Measurements from ENCODE around the gene PROX1.
A peak's percentile ranks its signal among the peaks of the same experiment; 100 is the strongest.

PROX1 gene

DNA sequence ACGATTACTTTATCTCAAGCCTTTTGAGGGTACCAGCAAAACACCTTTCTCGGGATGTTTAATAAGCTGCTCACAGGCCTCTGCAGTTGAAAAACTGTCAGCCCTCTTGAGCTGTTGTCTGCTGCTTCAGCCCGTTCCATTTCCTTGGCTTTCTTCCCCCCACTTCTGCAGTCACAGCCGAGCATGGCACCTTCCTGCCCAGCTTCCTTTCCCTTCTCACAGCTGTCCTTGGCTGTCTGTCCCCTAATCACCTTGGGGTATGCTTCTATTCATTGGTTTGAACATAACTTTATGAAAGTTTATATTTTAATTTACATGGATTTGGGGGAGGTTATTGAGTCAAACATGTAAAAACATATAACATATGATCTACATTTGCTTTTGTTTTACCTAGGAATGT, 6.9 kb upstream of the PROX1 start:
- DNase-seq (ENCODE audit: low spot score) = no peak

DNA sequence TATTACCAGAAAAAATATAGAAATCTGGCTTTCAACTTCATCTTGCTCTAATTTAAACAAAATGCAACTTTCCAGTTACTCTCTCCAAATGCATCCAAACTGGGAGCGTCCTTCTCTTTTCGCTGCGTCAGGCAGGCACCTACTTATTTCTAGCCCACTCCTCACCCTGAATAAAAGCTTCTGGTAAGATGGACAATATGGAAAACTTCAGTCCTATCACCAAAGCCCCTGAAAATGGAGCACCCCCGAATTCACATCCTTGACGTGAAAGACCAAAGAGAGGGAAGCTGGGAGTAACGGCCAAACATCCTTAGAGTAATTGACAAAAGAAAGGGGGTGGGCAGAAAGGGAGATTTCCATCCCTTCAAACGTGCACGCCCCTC, 5.5 kb upstream of the PROX1 start:
- no peak for DNase-seq (ENCODE audit: low spot score)

DNA sequence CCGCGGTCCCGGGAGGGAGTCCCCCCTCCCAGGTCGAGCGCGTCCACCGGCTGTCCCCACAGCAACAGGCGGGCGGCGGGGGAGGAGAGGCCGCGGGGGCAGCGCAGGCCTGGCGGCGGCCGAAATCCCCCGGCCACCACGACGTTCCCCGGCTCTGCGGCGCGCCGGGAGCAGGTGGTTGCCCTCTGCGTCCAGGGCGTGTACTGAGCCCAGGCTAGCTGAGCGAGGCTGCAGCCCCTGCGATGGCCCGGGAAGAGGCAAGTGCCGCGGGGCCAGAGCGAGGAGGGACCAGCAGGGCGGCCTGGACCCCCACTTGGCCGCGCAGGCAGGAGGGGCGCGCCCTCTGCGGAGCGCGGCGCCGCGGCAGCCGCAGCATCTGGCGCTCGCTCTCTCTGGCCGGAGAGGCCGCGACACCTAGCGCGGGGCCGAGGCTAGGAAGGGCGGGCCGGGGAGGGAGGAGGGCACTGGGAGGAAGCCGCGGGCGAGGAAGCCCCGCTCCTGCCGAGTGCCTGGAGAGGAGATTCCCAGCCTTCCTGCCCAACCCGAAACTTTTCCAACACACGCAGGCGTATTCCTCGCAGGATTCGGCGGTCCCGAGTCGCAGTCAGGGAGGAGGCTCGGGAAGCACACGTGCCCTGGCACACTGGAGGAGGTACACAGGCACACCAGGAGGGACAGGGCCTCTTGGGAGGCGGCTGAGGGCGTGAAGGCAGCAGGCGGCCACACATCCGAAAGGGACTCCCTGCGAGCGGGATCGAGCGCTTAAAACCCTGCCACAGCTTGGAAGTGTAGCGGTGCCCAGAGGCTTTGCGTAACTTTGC, 4.9 kb upstream of the PROX1 start:
- no peak for DNase-seq (ENCODE audit: low spot score)

DNA sequence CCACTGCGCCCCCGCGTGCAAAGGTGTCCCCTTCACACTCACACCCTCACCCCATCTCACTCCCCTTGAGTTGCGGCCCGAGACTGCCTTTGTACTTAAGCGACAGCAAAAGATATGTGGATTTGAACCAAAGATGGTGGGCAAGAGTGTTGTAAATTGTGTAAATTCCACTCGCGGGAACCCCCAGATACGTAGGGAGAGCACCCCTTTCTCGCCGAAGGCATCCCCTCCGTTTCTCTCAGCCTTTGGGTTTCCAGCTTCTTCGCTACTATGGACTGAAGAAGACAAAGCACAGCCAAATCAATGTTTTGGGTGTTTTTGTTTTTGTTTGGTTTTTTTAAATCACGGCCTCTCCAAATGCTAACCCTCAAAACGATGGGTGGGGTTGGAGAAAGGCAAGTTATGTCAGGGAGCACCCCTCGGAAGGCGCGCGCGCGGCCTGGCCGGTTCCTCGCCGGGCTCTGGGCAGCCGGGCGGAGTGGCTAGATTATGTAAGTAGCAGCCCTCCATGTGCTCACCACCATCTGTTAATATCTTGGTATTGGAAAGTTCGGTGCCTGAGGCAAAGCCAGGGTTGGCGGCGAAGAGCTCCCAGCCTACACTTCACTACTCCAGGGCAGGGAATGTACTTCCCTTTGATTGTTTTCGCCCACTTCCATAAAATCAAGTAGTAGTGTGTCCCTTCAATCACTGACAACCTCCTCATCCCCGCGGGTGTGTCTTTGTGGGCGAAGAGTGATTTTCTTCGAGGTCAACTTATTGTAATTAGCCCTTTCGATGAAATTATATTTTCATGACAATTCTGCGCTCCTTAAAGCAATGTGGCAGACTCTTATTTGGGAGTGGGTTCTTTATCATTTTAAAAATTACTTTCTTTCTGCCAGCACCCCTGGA, 4.0 kb upstream of the PROX1 start:
- DNase-seq (ENCODE audit: low spot score) = no peak

DNA sequence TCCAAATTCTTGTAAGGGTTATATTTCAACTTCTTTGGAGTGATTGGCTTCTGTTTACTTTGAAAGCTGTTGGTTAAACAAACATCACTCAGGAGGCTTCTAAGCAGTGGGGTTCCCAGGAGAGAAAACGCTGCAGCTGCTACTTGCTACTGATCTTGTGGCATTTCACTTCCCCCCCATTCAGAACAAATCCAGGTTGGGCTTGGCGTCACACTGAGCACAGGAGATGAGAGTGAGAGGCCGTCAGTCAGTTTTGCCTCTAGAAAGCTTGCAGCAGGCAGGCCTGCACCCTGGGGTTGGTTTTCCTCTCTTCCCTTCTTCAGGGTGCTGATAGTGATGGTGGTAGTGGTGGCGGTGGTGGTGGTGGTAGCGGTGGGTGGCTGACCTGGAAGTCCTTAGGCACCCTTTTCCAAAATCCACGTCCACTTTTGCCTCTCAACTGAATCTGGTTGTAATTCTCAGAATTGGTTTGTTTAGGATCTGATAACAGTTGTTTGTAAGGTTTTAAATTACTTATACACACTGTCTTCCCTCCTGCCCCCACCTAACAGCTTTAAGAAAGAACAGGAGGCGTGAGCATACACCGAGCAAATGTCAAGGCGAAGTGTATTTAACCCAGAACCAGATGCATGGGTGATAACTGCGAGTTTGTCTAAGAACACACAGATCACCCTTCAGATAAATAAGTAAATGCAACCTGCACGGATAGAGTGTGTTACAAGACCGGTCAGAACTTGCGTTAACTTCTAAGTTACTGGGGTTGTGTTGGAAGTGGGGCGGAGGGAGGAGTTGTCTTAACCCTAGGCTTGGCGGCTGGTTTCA, 3.2 kb upstream of the PROX1 start:
- no peak for DNase-seq (ENCODE audit: low spot score)

DNA sequence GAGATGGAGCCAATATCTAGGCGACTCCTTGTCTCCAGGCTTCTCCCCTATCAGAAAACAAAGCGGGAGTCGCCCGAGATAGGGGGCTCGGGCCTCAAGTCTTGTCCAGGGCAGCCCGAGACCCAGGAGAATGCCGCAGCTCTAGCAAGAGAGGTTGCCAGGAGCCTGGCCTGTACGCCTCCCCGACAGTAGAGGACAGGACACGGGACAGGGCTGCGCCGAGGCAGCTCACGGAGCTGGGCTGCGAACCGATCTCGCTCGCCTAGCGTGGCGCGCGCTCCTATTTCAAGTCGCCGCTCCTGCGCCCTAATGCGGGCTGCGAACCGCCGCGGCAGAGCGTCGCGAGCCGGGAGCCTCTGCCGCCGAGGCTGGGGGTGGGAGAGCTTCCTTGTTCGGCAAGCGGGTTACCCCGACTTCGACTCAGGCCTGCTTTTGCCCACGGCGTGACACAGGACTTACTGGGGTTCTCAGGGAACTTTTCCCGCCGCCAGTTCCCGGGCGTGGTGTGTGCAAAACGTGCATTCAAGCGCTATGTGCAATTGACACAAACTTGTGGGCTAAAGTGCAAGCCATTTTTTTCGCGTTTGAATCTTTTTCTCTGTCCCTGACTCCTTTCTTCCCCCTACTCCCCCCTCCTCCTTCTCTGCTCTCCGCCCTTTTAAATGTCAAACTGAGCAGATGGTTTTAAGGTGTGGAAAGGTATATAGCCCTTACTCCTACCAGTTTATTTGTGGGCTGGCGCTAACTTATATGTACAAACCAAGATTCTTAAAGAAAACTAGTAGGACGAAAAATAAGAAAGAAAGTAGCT, 2.4 kb upstream of the PROX1 start:
- no peak for DNase-seq (ENCODE audit: low spot score)

DNA sequence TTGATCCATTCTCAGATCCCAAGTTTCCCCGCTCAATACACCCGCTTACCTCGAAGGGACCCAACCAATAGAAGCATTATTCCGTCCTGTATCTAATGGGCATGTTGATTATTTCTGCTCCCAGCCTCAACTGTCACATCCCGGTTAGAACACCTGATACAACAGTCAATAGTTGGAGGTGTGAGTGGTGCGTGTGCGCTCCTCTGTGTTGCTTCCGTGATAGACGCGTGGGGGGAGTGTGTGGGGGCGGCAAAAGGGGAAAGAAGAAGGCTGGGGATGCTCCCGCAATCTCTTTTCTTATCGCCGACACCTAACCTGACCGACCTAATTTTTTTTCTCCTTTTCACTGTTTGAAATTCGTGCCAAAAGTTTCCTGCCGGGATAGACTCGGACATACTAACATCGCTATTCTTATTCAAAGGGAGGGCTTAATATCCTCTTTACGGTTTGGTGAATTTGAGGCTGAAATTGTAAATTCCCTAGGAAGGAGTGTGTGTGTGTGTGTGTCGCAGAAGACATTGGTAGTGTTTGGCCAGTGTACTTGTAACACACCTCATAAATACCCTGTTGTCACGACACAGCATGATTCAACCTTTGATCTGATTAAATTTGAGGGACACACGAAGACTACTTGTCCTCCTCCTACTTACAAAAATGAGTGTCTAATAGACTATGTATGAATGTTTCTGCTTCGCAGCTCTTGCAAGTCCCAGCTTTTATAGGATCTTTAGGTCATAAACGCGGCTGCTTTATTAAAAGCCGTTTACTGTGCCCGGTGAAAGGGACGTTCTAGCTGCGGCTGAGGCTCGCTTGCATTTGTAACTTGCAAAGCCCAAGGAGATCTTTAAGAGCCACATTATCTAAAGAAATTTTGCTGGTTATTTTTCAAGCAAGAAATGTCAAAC, 1.5 kb upstream of the PROX1 start:
- DNase-seq (ENCODE audit: low spot score) = no peak

DNA sequence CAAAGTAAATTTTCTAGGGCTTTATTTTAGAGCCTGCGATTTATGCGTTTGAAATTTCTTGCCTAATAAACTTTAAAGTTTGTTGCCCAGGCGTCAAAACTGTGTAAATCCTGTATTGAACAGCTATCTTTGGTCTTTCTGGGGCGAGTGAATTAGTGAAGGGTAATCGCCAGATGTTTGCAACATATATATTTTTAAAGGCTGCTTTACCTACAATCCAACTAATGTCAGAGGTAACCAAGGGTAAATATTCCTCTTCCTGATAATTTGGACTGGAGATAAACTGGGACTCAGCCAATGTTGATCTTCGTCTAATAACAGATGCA, 885 bp upstream of the PROX1 start:
- no peak for DNase-seq (ENCODE audit: low spot score)

DNA sequence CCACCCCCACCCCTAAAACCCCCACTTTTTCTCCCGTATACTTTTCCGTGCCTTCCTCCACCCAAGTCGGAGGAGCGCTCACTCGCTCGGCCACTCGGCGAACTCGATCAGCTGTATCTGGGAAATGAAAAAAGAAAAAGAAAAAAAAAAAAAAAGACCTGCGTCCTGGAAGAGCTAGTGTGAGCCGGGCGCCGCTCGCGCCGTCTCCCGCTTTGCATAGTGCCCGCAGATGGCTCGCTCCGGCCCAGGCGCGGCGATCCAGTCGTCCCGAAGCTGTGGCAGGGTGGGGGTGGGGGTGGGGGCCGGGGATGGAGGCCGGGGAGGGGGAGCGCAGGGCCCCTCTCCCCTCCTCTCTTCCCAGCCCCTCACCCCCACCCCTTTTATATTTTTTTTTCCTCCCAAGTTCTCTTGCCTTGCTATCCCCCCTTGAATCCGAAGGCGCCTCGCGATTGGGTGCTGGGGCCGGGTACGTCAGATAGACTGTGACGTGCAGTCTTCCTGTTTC, 299 bp upstream of the PROX1 start:
- no peak for DNase-seq (ENCODE audit: low spot score)

DNA sequence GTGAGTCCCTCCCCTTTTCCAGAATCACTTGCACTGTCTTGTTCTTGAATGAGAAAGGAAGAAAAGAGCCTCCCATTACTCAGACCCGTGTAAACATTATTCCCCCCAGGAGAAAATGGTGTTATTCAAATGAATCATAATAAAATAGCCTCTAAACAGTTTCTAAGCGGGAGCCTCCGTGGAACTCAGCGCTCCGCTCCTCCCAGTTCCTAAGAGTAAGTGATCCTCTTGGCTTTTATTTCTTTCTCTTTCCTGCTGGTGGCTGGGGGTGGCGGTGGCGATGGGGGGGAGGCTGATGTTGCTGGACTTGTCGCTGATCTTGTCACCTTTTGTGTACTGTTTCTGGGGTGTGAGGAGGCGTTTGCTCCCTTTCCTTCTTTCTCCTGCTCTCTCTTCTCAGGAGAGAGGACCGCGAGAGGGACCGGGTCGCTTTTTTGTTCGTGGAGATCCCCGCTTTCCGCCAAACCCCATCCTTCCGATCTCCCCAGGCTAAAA, 781 bp downstream of the PROX1 start:
- peak; percentile 54 for DNase-seq (ENCODE audit: low spot score)

DNA sequence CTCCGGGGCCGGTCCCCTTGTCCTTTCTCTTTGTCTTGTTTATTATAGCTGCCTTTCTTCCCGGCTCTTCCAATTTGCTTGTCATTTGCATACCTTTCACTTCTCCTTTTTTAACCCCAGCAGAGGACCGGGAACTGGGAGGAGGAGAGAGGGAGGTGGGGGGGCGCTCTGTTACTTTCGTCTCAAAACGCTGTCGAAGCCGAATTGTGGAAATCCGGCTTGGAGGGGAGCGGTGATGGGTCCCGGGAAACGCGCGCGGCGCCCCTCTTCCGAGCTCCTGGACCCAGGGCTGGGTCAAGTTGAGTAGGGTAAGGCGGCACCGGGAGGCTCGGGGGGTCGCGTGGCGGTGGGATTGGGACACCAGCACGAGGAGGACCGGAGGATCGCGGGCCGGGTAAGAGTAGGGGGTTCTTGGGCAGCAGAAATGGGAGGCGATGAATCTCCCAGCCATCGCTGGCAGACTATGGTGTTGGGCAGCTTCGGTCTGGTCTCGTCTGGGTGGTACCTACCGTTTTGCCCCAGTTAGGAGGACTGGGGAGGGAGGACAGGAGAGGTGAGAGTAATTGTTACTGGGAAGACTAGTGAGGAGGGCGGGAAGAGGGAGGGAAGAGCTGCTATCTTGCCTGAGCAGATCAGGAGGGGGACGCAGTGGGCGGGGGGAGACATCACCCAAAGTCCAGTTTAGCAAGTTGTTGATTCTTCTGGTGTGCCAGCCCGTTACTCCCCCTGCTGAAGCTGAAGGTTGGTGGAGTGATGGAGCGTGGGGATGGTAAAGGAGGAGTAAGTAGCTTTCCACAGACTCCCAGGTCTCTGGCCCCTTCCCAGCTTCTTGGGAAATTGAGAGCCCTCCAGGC, 1.5 kb downstream of the PROX1 start:
- DNase-seq (ENCODE audit: low spot score) = no peak

DNA sequence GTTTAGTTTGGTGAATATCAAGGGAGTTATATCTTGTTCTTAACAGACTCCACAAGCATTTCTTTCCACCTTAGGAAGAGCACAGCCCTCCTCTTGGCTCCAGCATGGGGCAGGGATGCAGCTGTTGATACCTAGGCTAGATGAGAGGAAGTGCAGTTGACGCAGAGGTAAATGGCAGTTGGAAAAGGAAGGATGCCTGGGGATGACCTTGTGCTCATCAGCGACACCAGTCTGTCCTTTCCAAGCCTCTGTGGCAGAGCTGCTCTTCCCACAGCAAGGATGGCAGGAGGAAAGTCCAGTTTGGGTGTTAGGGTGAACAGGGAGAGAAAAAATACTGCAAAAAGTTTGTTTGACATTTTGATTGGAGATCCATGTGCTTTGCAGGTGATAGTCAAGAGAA, 6.2 kb downstream of the PROX1 start:
- no peak for DNase-seq (ENCODE audit: low spot score)

DNA sequence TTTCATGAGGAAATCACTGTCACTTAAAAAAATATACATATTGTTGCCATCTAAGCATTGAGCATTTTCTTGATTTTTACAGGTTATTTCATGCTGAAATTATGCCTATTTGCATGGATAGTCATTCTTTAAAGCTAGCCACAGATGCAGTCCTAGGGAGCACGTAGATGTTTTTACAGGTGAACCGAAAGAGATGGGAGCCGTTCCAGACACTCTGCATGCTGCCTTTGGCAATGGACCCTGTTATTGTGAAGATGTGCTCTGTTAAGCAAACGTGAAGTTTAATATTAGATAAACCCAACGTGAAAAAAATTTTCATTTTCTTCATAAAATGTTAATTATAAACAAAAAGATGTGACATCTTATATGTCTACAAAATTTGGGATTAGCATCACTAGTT, 7.1 kb downstream of the PROX1 start:
- DNase-seq (ENCODE audit: low spot score) = no peak

DNA sequence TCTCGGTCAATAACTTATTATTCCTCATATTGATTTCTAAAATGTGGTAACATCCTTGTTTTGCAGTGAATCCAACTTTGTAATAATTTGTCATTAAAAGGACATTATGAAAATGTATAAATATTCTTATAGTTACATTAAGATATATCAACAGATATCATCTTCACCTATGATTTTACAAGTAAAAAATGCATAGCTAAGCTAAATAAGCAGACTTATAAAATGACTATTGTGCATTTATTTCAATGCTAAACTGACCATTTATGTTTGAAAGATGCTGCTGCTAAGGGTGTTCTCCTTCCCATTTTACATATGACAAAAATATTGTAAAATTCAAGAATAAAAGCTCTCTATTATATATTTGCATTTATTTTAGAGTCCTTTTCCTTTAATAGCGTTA, 7.8 kb downstream of the PROX1 start:
- DNase-seq (ENCODE audit: low spot score) = no peak

DNA sequence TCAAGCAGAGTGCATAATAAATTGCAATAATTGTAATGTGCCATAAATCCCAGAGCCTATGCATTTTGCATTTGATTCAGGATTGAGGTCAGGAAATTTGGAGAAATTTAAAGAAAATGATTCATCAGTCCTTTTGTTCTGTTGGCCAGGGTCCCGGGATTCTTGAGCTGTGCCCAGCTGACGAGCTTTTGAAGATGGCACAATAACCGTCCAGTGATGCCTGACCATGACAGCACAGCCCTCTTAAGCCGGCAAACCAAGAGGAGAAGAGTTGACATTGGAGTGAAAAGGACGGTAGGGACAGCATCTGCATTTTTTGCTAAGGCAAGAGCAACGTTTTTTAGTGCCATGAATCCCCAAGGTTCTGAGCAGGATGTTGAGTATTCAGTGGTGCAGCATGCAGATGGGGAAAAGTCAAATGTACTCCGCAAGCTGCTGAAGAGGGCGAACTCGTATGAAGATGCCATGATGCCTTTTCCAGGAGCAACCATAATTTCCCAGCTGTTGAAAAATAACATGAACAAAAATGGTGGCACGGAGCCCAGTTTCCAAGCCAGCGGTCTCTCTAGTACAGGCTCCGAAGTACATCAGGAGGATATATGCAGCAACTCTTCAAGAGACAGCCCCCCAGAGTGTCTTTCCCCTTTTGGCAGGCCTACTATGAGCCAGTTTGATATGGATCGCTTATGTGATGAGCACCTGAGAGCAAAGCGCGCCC, 8.7 kb downstream of the PROX1 start:
- no peak for DNase-seq (ENCODE audit: low spot score)

DNA sequence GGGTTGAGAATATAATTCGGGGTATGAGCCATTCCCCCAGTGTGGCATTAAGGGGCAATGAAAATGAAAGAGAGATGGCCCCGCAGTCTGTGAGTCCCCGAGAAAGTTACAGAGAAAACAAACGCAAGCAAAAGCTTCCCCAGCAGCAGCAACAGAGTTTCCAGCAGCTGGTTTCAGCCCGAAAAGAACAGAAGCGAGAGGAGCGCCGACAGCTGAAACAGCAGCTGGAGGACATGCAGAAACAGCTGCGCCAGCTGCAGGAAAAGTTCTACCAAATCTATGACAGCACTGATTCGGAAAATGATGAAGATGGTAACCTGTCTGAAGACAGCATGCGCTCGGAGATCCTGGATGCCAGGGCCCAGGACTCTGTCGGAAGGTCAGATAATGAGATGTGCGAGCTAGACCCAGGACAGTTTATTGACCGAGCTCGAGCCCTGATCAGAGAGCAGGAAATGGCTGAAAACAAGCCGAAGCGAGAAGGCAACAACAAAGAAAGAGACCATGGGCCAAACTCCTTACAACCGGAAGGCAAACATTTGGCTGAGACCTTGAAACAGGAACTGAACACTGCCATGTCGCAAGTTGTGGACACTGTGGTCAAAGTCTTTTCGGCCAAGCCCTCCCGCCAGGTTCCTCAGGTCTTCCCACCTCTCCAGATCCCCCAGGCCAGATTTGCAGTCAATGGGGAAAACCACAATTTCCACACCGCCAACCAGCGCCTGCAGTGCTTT, 9.4 kb downstream of the PROX1 start:
- no peak for DNase-seq (ENCODE audit: low spot score)

DNA sequence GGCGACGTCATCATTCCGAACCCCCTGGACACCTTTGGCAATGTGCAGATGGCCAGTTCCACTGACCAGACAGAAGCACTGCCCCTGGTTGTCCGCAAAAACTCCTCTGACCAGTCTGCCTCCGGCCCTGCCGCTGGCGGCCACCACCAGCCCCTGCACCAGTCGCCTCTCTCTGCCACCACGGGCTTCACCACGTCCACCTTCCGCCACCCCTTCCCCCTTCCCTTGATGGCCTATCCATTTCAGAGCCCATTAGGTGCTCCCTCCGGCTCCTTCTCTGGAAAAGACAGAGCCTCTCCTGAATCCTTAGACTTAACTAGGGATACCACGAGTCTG, 10.0 kb downstream of the PROX1 start:
- no peak for DNase-seq (ENCODE audit: low spot score)

DNA sequence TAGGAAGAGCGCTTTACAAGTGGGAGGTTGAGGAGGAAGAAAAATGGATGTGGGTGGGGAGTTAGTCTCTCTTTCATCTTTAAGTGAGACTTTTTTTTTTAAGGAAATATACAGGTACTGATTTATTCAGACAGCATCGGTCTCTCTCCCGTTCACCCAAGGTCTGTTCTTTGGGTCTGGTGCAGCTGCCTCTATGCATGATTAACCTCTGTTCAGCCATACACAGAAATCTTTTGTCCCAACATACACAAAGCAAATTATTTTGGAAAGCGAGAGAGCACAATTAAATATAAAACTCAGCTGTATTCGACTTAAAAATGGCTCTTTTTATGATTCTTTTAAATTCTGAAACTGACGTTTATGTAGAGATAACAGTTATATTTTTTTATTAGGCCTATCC, 11.0 kb downstream of the PROX1 start:
- DNase-seq (ENCODE audit: low spot score) = no peak
